Neuron (in vitro differentiated cells): ENCODE measurements around the gene CTNS.
"Not testable (repeated sequence)": the region's sequence is repeated elsewhere in the genome, so short reads cannot be mapped to it uniquely, and the experiment has no call there.

Experiments
- H2AFZ ChIP-seq: one replicate; pipeline ENCODE4 v1.6.1; 2013; ENCODE audit warnings: low read depth, mild to moderate bottlenecking, inconsistent platforms, low read length, moderate library complexity
- H3K27me3 ChIP-seq: one replicate; pipeline ENCODE4 v1.6.1; 2013; ENCODE audit warnings: low read length; ENCODE audit not compliant: insufficient read depth
- H3K36me3 ChIP-seq: one replicate; pipeline ENCODE4 v1.6.1; 2013; ENCODE audit warnings: low read length; ENCODE audit not compliant: insufficient read depth
- H3K4me1 ChIP-seq: one replicate; pipeline ENCODE4 v1.6.1; 2013; ENCODE audit warnings: low read length; ENCODE audit not compliant: insufficient read depth
- H3K4me3 ChIP-seq: 2 replicates; pipeline ENCODE4 v1.5.1; 2013; ENCODE audit warnings: mild to moderate bottlenecking, low read length, moderate library complexity
- H3K9me3 ChIP-seq: one replicate; pipeline ENCODE4 v1.6.1; 2013; ENCODE audit warnings: low read length

Gene CTNS

GRCh38 chr17:3689262-3690093 is 52.9 kb downstream of the CTNS start:
- H3K36me3 ChIP-seq, result no peaks in the 10 kb centered on the region

GRCh38 chr17:3690094-3690715 is 53.6 kb downstream of the CTNS start:
- Histone ChIP-seq H2AFZ (no peak overlapping the region), H3K4me3 (no peak overlapping the region), H3K27me3 (peaks cover 9% of the 10 kb centered on the region)

More at GRCh38 chr17:3689262-3690093, 52.9 kb downstream of the CTNS start:
- no peak overlapping the region for H3K4me3 ChIP-seq
- no peak overlapping the region for H2AFZ ChIP-seq
- no peaks in the 10 kb centered on the region for H3K9me3 ChIP-seq
- H3K27me3 ChIP-seq, result peaks cover 2% of the 10 kb centered on the region
- H3K4me1 ChIP-seq, result peaks cover 8% of the 10 kb centered on the region

GRCh38 chr17:3691617-3692067 is 55.1 kb downstream of the CTNS start:
- H3K9me3 ChIP-seq, result no peaks in the 10 kb centered on the region
- H3K36me3 ChIP-seq, result no peaks in the 10 kb centered on the region
- no peak overlapping the region for H3K4me3 ChIP-seq
- no peak overlapping the region for H2AFZ ChIP-seq
- H3K27me3 ChIP-seq, result peaks cover 19% of the 10 kb centered on the region
- H3K4me1 ChIP-seq, result peaks cover 24% of the 10 kb centered on the region

More at GRCh38 chr17:3690094-3690715, 53.6 kb downstream of the CTNS start:
- Histone ChIP-seq H3K4me1 (peaks cover 15% of the 10 kb centered on the region), H3K36me3 (no peaks in the 10 kb centered on the region), H3K9me3 (no peaks in the 10 kb centered on the region)

GRCh38 chr17:3692346-3692745 is 55.8 kb downstream of the CTNS start:
- peaks cover 22% of the 10 kb centered on the region for H3K27me3 ChIP-seq
- no peaks in the 10 kb centered on the region for H3K36me3 ChIP-seq
- H3K4me1 ChIP-seq, result peaks cover 24% of the 10 kb centered on the region
- no peaks in the 10 kb centered on the region for H3K9me3 ChIP-seq
- no peak overlapping the region for H3K4me3 ChIP-seq
- H2AFZ ChIP-seq, result no peak overlapping the region

GRCh38 chr17:3693141-3693540 is 56.6 kb downstream of the CTNS start:
- Histone ChIP-seq H3K27me3 (peaks cover 28% of the 10 kb centered on the region), H3K36me3 (no peaks in the 10 kb centered on the region), H3K9me3 (peaks cover 3% of the 10 kb centered on the region), H2AFZ (no peak overlapping the region), H3K4me3 (no peak overlapping the region), H3K4me1 (peaks cover 22% of the 10 kb centered on the region)

GRCh38 chr17:3693829-3694231 is 57.3 kb downstream of the CTNS start:
- H3K27me3 ChIP-seq, result peaks cover 30% of the 10 kb centered on the region

GRCh38 chr17:3695129-3695722 is 58.7 kb downstream of the CTNS start:
- H3K27me3 ChIP-seq, result peaks cover 30% of the 10 kb centered on the region
- H3K36me3 ChIP-seq, result no peaks in the 10 kb centered on the region
- H2AFZ ChIP-seq, result peak overlapping the region; percentile 69
- H3K4me1 ChIP-seq, result peaks cover 18% of the 10 kb centered on the region
- peaks cover 3% of the 10 kb centered on the region for H3K9me3 ChIP-seq
- H3K4me3 ChIP-seq, result peak overlapping the region; percentile 40

More at GRCh38 chr17:3693829-3694231, 57.3 kb downstream of the CTNS start:
- Histone ChIP-seq H2AFZ (no peak overlapping the region), H3K9me3 (peaks cover 3% of the 10 kb centered on the region), H3K4me3 (no peak overlapping the region), H3K4me1 (peaks cover 18% of the 10 kb centered on the region), H3K36me3 (no peaks in the 10 kb centered on the region)

- H3K4me3 ChIP-seq, result peak within 1 kb of the TSS; percentile 40
- H3K36me3 ChIP-seq, result no peaks in the 10 kb centered on the region
- peaks cover 3% of the 10 kb centered on the region for H3K9me3 ChIP-seq
- H3K4me1 ChIP-seq, result peaks cover 18% of the 10 kb centered on the region
- peak within 1 kb of the TSS; percentile 69 for H2AFZ ChIP-seq
- peaks cover 30% of the 10 kb centered on the region for H3K27me3 ChIP-seq
Observed at GRCh38 chr17:3695723-3696411, 59.3 kb downstream of the CTNS start, which contains the start of gene P2RX5. TSS of gene P2RX5 (minus strand) at chr17:3696155. CDS start at chr17:3696005, 150 bp downstream.

- Histone ChIP-seq H3K9me3 (peaks cover 3% of the 10 kb centered on the region), H2AFZ (no peak overlapping the region), H3K27me3 (peaks cover 30% of the 10 kb centered on the region), H3K36me3 (no peaks in the 10 kb centered on the region), H3K4me3 (no peak overlapping the region), H3K4me1 (peaks cover 18% of the 10 kb centered on the region)
Observed at GRCh38 chr17:3697103-3697476, 60.5 kb downstream of the CTNS start.

GRCh38 chr17:3698139-3698538 is 61.6 kb downstream of the CTNS start:
- Histone ChIP-seq H3K4me1 (peaks cover 18% of the 10 kb centered on the region), H3K4me3 (no peak overlapping the region), H3K36me3 (no peaks in the 10 kb centered on the region), H2AFZ (no peak overlapping the region), H3K27me3 (peaks cover 30% of the 10 kb centered on the region), H3K9me3 (peaks cover 3% of the 10 kb centered on the region)

GRCh38 chr17:3699951-3700350 is 63.4 kb downstream of the CTNS start:
- no peak overlapping the region for H3K4me3 ChIP-seq
- H3K9me3 ChIP-seq, result peaks cover 3% of the 10 kb centered on the region
- no peak overlapping the region for H2AFZ ChIP-seq
- peaks cover 24% of the 10 kb centered on the region for H3K27me3 ChIP-seq
- H3K4me1 ChIP-seq, result peaks cover 12% of the 10 kb centered on the region
- H3K36me3 ChIP-seq, result no peaks in the 10 kb centered on the region

GRCh38 chr17:3702041-3702539 is 65.5 kb downstream of the CTNS start:
- not testable (repeated sequence) for H2AFZ ChIP-seq, H3K4me1 ChIP-seq, H3K36me3 ChIP-seq, H3K4me3 ChIP-seq, H3K9me3 ChIP-seq
- peaks cover 11% of the 10 kb centered on the region for H3K27me3 ChIP-seq
